ENCODE results near the gene KLHL2.

DNA sequence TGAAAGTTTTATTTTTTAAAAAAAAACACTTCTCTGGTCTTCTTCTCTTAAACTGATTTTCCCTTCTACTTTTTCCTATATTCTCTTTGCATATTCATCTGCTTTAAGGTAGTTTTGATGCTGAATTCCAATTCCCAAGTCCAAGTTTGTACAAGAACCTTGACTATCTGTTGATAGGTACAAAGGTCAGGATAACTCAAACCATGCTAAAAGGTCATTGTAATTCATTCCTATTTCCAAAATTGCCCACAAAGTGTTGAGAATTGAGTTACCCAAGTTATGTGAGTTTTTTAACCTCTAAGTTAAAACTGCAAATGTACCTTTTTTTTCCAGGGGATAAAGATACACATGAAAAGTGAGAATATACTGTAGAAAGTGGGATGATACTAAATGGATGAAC, 48.6 kb upstream of the KLHL2 start:
- TF ChIP-seq, protein P1, sequence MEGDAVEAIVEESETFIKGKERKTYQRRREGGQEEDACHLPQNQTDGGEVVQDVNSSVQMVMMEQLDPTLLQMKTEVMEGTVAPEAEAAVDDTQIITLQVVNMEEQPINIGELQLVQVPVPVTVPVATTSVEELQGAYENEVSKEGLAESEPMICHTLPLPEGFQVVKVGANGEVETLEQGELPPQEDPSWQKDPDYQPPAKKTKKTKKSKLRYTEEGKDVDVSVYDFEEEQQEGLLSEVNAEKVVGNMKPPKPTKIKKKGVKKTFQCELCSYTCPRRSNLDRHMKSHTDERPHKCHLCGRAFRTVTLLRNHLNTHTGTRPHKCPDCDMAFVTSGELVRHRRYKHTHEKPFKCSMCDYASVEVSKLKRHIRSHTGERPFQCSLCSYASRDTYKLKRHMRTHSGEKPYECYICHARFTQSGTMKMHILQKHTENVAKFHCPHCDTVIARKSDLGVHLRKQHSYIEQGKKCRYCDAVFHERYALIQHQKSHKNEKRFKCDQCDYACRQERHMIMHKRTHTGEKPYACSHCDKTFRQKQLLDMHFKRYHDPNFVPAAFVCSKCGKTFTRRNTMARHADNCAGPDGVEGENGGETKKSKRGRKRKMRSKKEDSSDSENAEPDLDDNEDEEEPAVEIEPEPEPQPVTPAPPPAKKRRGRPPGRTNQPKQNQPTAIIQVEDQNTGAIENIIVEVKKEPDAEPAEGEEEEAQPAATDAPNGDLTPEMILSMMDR (IDR thresholded peaks at IDR 0.05; ENCODE audit: poor library complexity) = no peak
- TF ChIP-seq EZH2phosphoT487 (IDR thresholded peaks at IDR 0.05; ENCODE audit: low read depth, severe bottlenecking, unreplicated experiment) = no peak
- TF ChIP-seq EZH2 (IDR thresholded peaks at IDR 0.05; ENCODE audit: borderline replicate concordance) = no peak
